MM.1S (cell line): ENCODE measurements around the gene SIM2.

ENCODE experiments used
- DNase-seq: peaks from one replicate; pipeline ENCODE4 v3.0.0-alpha.2; 2015
- H2AFZ ChIP-seq: fragments of 300-600 bp; sonication (generic); 2 replicates; pipeline ENCODE4 v1.6.0; 2016; ENCODE audit warnings: antibody characterized with exemption, low read length
- H3F3A ChIP-seq: fragments of 300-600 bp; sonication (generic); 2 replicates; pipeline ENCODE4 v1.6.1; 2016; ENCODE audit warnings: mild to moderate bottlenecking, antibody characterized with exemption, low read length, moderate library complexity, mixed read lengths; ENCODE audit not compliant: insufficient read depth
- H3K27ac ChIP-seq: fragments of 300-600 bp; sonication (generic); 2 replicates; pipeline ENCODE4 v1.5.1; 2016; ENCODE audit warnings: mild to moderate bottlenecking, low read length
- H3K27me3 ChIP-seq: fragments of 300-600 bp; sonication (generic); replicated peaks from 2 replicates; pipeline ENCODE4 v1.6.0; 2016; ENCODE audit warnings: low read length; ENCODE audit not compliant: insufficient read depth
- H3K36me3 ChIP-seq: fragments of 300-600 bp; sonication (generic); replicated peaks from 2 replicates; pipeline ENCODE4 v1.6.1; 2016; ENCODE audit warnings: mild to moderate bottlenecking, low read length, mixed read lengths; ENCODE audit not compliant: insufficient read depth
- H3K4me1 ChIP-seq: fragments of 300-600 bp; sonication (generic); 2 replicates; pipeline ENCODE4 v1.6.1; 2016; ENCODE audit warnings: low read length, mixed read lengths
- H3K4me2 ChIP-seq: fragments of 300-600 bp; sonication (generic); 2 replicates; pipeline ENCODE4 v1.6.0; 2016; ENCODE audit warnings: low read depth, low read length
- H3K4me3 ChIP-seq: fragments of 300-600 bp; sonication (generic); 2 replicates; pipeline ENCODE4 v1.5.1; 2016; ENCODE audit warnings: low read length, mixed read lengths
- H3K79me2 ChIP-seq: fragments of 300-600 bp; sonication (generic); 2 replicates; pipeline ENCODE4 v1.6.1; 2016; ENCODE audit warnings: mixed run types, low read length, mixed read lengths
- H3K9ac ChIP-seq: fragments of 300-600 bp; sonication (generic); 2 replicates; pipeline ENCODE4 v1.6.1; 2016; ENCODE audit warnings: low read length, mixed read lengths
- H3K9me2 ChIP-seq: fragments of 300-600 bp; sonication (generic); replicated peaks from 2 replicates; pipeline ENCODE4 v1.6.1; 2016; ENCODE audit warnings: mild to moderate bottlenecking, low read length, mixed read lengths; ENCODE audit not compliant: insufficient read depth
- H3K9me3 ChIP-seq: fragments of 300-600 bp; sonication (generic); replicated peaks from 2 replicates; pipeline ENCODE4 v1.6.1; 2016; ENCODE audit warnings: mild to moderate bottlenecking, low read length, mixed read lengths; ENCODE audit not compliant: insufficient read depth
- H4K20me1 ChIP-seq: fragments of 300-600 bp; sonication (generic); 2 replicates; pipeline ENCODE4 v1.6.1; 2016; ENCODE audit warnings: mild to moderate bottlenecking, low read length, moderate library complexity, mixed read lengths; ENCODE audit not compliant: insufficient read depth
- EZH2 ChIP-seq: fragments of 300-600 bp; sonication (generic); optimal IDR thresholded peaks from 2 replicates; pipeline ENCODE3; 2017; ENCODE audit warnings: low read depth, mild to moderate bottlenecking, antibody characterized with exemption, low read length, mixed read lengths
- EZH2phosphoT487 ChIP-seq: fragments of 300-600 bp; sonication (generic); IDR thresholded peaks from 2 replicates; pipeline ENCODE4 v1.6.1; 2018; ENCODE audit warnings: antibody characterized with exemption, low read length
- TF ChIP-seq, protein P1 (sequence below): fragments of 300-600 bp; sonication (generic); IDR thresholded peaks from 2 replicates; pipeline ENCODE4 v1.5.1; 2016; ENCODE audit warnings: antibody characterized with exemption, low read length, mixed read lengths

Gene SIM2

DNA sequence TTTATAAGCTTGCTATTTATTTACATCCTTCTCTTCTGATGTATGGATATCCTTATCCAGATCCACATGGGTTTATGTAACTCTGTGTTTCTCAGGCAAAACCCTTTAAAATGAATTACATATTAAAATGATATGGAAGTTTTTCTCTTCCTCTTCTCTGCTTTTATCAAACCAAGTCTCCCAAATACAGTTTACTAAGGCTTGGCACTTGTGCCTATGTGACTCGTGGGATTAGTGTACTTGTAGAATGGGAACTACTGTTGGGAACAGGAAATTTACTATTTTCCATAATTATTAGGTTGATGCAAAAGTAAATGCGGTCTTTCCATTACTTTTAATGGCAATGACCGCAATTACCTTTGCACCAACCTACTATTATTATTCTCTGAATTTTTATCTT, 14.8 kb downstream of the SIM2 start:
- no peak overlapping the region for H2AFZ ChIP-seq
- H3K9ac ChIP-seq = no peak overlapping the region
- no peak overlapping the region for H3K4me3 ChIP-seq
- no peaks in the 10 kb centered on the region for H3K9me2 ChIP-seq
- no peaks in the 10 kb centered on the region for H3K9me3 ChIP-seq
- no peaks in the 10 kb centered on the region for H3K4me1 ChIP-seq
- H3K27ac ChIP-seq = no peak overlapping the region
- H3F3A ChIP-seq = no peaks in the 10 kb centered on the region
- no peaks in the 10 kb centered on the region for H3K36me3 ChIP-seq
- H4K20me1 ChIP-seq = no peaks in the 10 kb centered on the region
- H3K79me2 ChIP-seq = no peaks in the 10 kb centered on the region
- DNase-seq = no peak
- no peak overlapping the region for H3K4me2 ChIP-seq
- peaks cover 10% of the 10 kb centered on the region for H3K27me3 ChIP-seq
- no peak for TF ChIP-seq EZH2phosphoT487
- no peak for TF ChIP-seq EZH2
- TF ChIP-seq, protein P1, sequence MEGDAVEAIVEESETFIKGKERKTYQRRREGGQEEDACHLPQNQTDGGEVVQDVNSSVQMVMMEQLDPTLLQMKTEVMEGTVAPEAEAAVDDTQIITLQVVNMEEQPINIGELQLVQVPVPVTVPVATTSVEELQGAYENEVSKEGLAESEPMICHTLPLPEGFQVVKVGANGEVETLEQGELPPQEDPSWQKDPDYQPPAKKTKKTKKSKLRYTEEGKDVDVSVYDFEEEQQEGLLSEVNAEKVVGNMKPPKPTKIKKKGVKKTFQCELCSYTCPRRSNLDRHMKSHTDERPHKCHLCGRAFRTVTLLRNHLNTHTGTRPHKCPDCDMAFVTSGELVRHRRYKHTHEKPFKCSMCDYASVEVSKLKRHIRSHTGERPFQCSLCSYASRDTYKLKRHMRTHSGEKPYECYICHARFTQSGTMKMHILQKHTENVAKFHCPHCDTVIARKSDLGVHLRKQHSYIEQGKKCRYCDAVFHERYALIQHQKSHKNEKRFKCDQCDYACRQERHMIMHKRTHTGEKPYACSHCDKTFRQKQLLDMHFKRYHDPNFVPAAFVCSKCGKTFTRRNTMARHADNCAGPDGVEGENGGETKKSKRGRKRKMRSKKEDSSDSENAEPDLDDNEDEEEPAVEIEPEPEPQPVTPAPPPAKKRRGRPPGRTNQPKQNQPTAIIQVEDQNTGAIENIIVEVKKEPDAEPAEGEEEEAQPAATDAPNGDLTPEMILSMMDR = no peak

DNA sequence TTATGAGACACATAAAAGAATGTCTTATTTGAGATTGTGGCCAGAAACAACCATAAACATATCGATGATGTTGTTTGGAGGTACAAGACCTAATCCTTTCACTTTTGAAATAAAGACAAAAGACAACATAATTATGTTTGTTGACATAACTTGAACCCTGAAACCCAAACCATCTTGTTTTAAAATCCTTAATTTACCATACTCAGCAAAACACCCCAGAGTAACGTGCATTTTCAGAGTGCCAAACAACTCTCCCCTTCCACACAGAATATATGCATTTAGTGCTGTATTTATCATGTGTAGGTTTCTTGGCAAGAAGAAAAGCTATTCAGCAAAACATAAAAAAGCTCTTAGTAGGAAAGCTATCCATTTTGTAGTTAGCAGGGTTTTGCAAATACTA, 17.5 kb downstream of the SIM2 start:
- Histone ChIP-seq H3K4me3 (no peak overlapping the region), H3K27me3 (no peaks in the 10 kb centered on the region), H4K20me1 (no peaks in the 10 kb centered on the region), H3K9ac (no peak overlapping the region), H3K9me3 (no peaks in the 10 kb centered on the region), H3K4me1 (no peaks in the 10 kb centered on the region), H3K4me2 (no peak overlapping the region), H2AFZ (no peak overlapping the region), H3F3A (no peaks in the 10 kb centered on the region), H3K36me3 (no peaks in the 10 kb centered on the region), H3K9me2 (no peaks in the 10 kb centered on the region), H3K27ac (no peak overlapping the region), H3K79me2 (no peaks in the 10 kb centered on the region)
- TF ChIP-seq, protein P1 = no peak
- TF ChIP-seq EZH2phosphoT487 (no peak), EZH2 (no peak)
- DNase-seq = no peak

DNA sequence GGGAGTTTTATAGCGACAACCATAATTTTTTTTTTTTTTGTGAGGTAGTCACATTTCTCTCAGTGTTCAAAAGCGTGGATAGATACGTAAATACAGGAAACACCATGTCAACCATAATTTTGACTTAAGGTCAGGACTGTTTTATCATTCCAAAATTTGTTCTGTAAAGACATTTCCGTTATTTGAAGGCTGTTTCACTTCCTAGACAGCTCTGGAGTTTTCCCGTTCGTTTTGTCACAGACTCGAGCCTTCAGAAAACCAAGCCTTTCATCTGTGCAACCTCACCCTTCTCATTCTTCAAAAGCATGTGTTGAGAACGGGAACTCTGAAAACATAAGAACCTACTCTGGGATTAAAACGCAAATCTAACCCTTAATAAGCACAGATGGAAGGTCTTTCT, 17.9 kb downstream of the SIM2 start:
- no peaks in the 10 kb centered on the region for H4K20me1 ChIP-seq
- H3K4me1 ChIP-seq = no peaks in the 10 kb centered on the region
- TF ChIP-seq, protein P1 = no peak
- TF ChIP-seq EZH2 (no peak), EZH2phosphoT487 (no peak)
- H3K27ac ChIP-seq = no peak overlapping the region
- H3K36me3 ChIP-seq = no peaks in the 10 kb centered on the region
- DNase-seq = no peak
- no peaks in the 10 kb centered on the region for H3F3A ChIP-seq
- no peak overlapping the region for H3K4me2 ChIP-seq
- no peaks in the 10 kb centered on the region for H3K9me2 ChIP-seq
- H3K9me3 ChIP-seq = no peaks in the 10 kb centered on the region
- H3K27me3 ChIP-seq = no peaks in the 10 kb centered on the region
- no peak overlapping the region for H2AFZ ChIP-seq
- no peaks in the 10 kb centered on the region for H3K79me2 ChIP-seq
- H3K4me3 ChIP-seq = no peak overlapping the region
- H3K9ac ChIP-seq = no peak overlapping the region
